GM12878 (cell line): ENCODE data around the gene DDIT3. TPM values are rescaled to one million over a fixed set of nuclear protein-coding genes. Genes with fewer than 3 reads are reported as not detected.
A peak's percentile ranks its signal among the peaks of the same experiment; 100 is the strongest.

Experiments used
- ASH2L ChIP-seq: fragments of 300-600, 200-600 bp; sonication (generic); IDR thresholded peaks from 2 replicates; pipeline ENCODE4 v1.6.1; 2017; ENCODE audit warnings: low read depth, mild to moderate bottlenecking, borderline replicate concordance
- ATF2 ChIP-seq: IDR thresholded peaks from 2 replicates; pipeline ENCODE4 v1.6.1; 2012; ENCODE audit warnings: low read length, inconsistent platforms
- ATF3 ChIP-seq: IDR thresholded peaks from 2 replicates; pipeline ENCODE4 v1.6.1; 2011; ENCODE audit warnings: low read depth, mild to moderate bottlenecking, low read length, moderate library complexity, borderline replicate concordance; ENCODE audit errors: extremely low read depth
- BCL11A ChIP-seq: IDR thresholded peaks from 2 replicates; pipeline ENCODE4 v1.6.1; 2011; ENCODE audit warnings: low read depth, low read length
- BHLHE40 ChIP-seq, 2 experiments: fragments of 450-650 bp in 1 of 2; IDR thresholded peaks; 2 replicates each; pipeline ENCODE4 v1.6.1; 2011 to 2017; ENCODE audit warnings: low read depth in 2 of 2, borderline replicate concordance in 1 of 2, improper control_type of control experiment in 1 of 2, low read length in 1 of 2, mild to moderate bottlenecking in 1 of 2
- BRCA1 ChIP-seq: IDR thresholded peaks from 2 replicates; pipeline ENCODE4 v1.6.1; 2011; ENCODE audit warnings: low read depth, low read length, improper control_type of control experiment
- CBFB ChIP-seq: IDR thresholded peaks from 2 replicates; pipeline ENCODE4 v1.6.1; 2016; ENCODE audit warnings: antibody characterized with exemption, low read depth
- CBX3 ChIP-seq: fragments of 200-600 bp; sonication (generic); IDR thresholded peaks from 2 replicates; pipeline ENCODE4 v1.6.1; 2016; ENCODE audit warnings: low read depth, borderline replicate concordance
- CBX5 ChIP-seq: sonication (generic); IDR thresholded peaks from 2 replicates; pipeline ENCODE4 v1.6.1; 2016; ENCODE audit warnings: low read depth, moderate library complexity, mild to moderate bottlenecking, inconsistent platforms
- CHD4 ChIP-seq: fragments of 200-600 bp; sonication (generic); IDR thresholded peaks from 2 replicates; pipeline ENCODE4 v1.6.1; 2016; ENCODE audit warnings: mild to moderate bottlenecking
- E2F4 ChIP-seq: IDR thresholded peaks from 2 replicates; pipeline ENCODE4 v1.6.1; 2012; ENCODE audit warnings: low read depth, low read length, improper control_type of control experiment
- HDAC6 ChIP-seq: fragments of 200-600 bp; sonication (generic); IDR thresholded peaks from one replicate; pipeline ENCODE4 v1.8.0; 2017; ENCODE audit warnings: antibody characterized with exemption; ENCODE audit not compliant: unreplicated experiment
- HDGF ChIP-seq: fragments of 450-650 bp; IDR thresholded peaks from 2 replicates; pipeline ENCODE4 v1.6.1; 2016; ENCODE audit warnings: antibody characterized with exemption
- IKZF1 ChIP-seq: fragments of 450-650 bp; conservative IDR thresholded peaks from 2 replicates; pipeline ENCODE4 v1.6.1; 2017; ENCODE audit warnings: antibody characterized with exemption, mild to moderate bottlenecking
- KAT2A ChIP-seq: conservative IDR thresholded peaks from 2 replicates; pipeline ENCODE4 v1.6.1; 2011; ENCODE audit warnings: low read depth, low read length; ENCODE audit not compliant: control insufficient read depth
- KLF5 ChIP-seq: fragments of 450-650 bp; IDR thresholded peaks from 2 replicates; pipeline ENCODE4 v1.6.1; 2014; ENCODE audit warnings: mild to moderate bottlenecking; ENCODE audit not compliant: partially characterized antibody
- MEF2A ChIP-seq: IDR thresholded peaks from 2 replicates; pipeline ENCODE4 v1.6.1; 2011; ENCODE audit warnings: low read depth, mild to moderate bottlenecking, low read length, moderate library complexity; ENCODE audit not compliant: insufficient read depth
- MEF2B ChIP-seq: fragments of 450-650 bp; IDR thresholded peaks from 2 replicates; pipeline ENCODE4 v1.6.1; 2018; ENCODE audit warnings: mild to moderate bottlenecking, moderate library complexity; ENCODE audit not compliant: partially characterized antibody, poor library complexity, severe bottlenecking
- NR2C1 ChIP-seq: fragments of 450-650 bp; IDR thresholded peaks from 2 replicates; pipeline ENCODE4 v1.6.1; 2017; ENCODE audit warnings: antibody characterized with exemption, mild to moderate bottlenecking, moderate library complexity
- REST ChIP-seq: IDR thresholded peaks from 2 replicates; pipeline ENCODE4 v1.6.1; 2012; ENCODE audit warnings: mild to moderate bottlenecking, low read depth, low read length
- RFX5 ChIP-seq: IDR thresholded peaks from 2 replicates; pipeline ENCODE4 v1.6.1; 2011; ENCODE audit warnings: low read depth, low read length, improper control_type of control experiment
- SMAD1 ChIP-seq: fragments of 450-650 bp; IDR thresholded peaks from 2 replicates; pipeline ENCODE4 v1.6.1; 2018; ENCODE audit warnings: mild to moderate bottlenecking, low read depth; ENCODE audit not compliant: partially characterized antibody
- WRNIP1 ChIP-seq: IDR thresholded peaks from 2 replicates; pipeline ENCODE4 v1.6.1; 2011; ENCODE audit warnings: low read depth, low read length, improper control_type of control experiment, borderline replicate concordance
- YY1 ChIP-seq: IDR thresholded peaks from 2 replicates; pipeline ENCODE4 v1.6.1; 2011; ENCODE audit warnings: low read depth, mild to moderate bottlenecking, low read length
- ZNF384 ChIP-seq: IDR thresholded peaks from 2 replicates; pipeline ENCODE4 v1.6.1; 2012; ENCODE audit warnings: low read depth, mild to moderate bottlenecking, low read length, improper control_type of control experiment, borderline replicate concordance
- polyA plus RNA-seq, 11 experiments: library from polyadenylated mRNA; depleted of rRNA in 4 of 11; unstranded in 6 of 11; stranded (reverse) in 5 of 11; fragments of >200 nt; fragmentation: Nextera tagmentation in 4 of 11; fragmentation: Illumina TruSeq in 1 of 11; extraction: Ambion mirVana in 4 of 11; extraction: Trizol in 1 of 11; gene quantifications; 1 replicate in 1 of 11; 2 replicates in 10 of 11; pipeline versions ENCODE4 v1.2.1 to v1.2.3, GENCODE V29; 2011 to 2016; ENCODE audit warnings: inconsistent platforms in 2 of 11, missing spikeins in 2 of 11, low read depth in 1 of 11
- total RNA-seq, 4 experiments: library from RNA; depleted of rRNA in 3 of 4; stranded (reverse); fragments of >200 nt in 3 of 4; fragmentation: Illumina TruSeq in 1 of 4; extraction: Trizol in 1 of 4; gene quantifications; 2 replicates each; pipeline versions ENCODE4 v1.2.1 to v1.2.3, GENCODE V29; 2013 to 2021

Gene DDIT3
- total and polyA plus RNA-seq, 10 of the 15 experiments (the other 5 are each of a cell fraction or from before 2014, with no cell fraction given), result 9.2 to 28.9 (median 15.5) TPM

GRCh38 chr12:57522011-57522886, 1.9 kb upstream of the DDIT3 start, which contains the start of gene MBD6 (continued):
- TF ChIP-seq CBX3 (no peak), REST (no peak), SMAD1 (peak; percentile 46), BHLHE40 (IDR thresholded peaks at IDR 0.05; ENCODE audit: borderline replicate concordance in 1 of 2, low read depth in 2 of 2, low read length in 1 of 2) (peak in 1 of 2 experiments; percentile 86; a peak in 3 of 4 replicates), CBX5 (no peak), CBFB (0 out of 2 replicates have a peak, but pooled peaks have one; percentile 26), HDAC6 (no peak), KLF5 (no peak), HDGF (peak; percentile 88; the same call in 1 of the 2 replicates), E2F4 (no peak), IKZF1 (peak; percentile 88), KAT2A (no peak), CHD4 (no peak), ATF3 (no peak), NR2C1 (peak; percentile 79), ATF2 (no peak), RFX5 (peak; percentile 20; the same call in 1 of the 2 replicates), YY1 (peak; percentile 79), BCL11A (no peak), BRCA1 (no peak), WRNIP1 (no peak), MEF2A (no peak), MEF2B (peak; percentile 98), ZNF384 (no peak), ASH2L (no peak)
